HG02938 (cell line): ENCODE measurements around the gene TEAD1.

Experiments
- ATAC-seq: cut with Tn5 transposase; IDR thresholded peaks from one replicate; pipeline ENCODE4 v1.9.1; 2021; ENCODE audit warnings: mild to moderate bottlenecking, moderate library complexity; ENCODE audit not compliant: unreplicated experiment

The TEAD1 gene

GRCh38 chr11:12925520-12925919 lies 251.3 kb downstream of the TEAD1 start:
- ATAC-seq = no peak

- ATAC-seq = no peak
Measured at GRCh38 chr11:12927221-12927620, 253.0 kb downstream of the TEAD1 start.

GRCh38 chr11:12927886-12928285 lies 253.7 kb downstream of the TEAD1 start:
- no peak for ATAC-seq

- ATAC-seq = no peak
Measured at GRCh38 chr11:12930850-12931249, 256.6 kb downstream of the TEAD1 start.

- ATAC-seq = no peak
Measured at GRCh38 chr11:12932485-12932884, 258.3 kb downstream of the TEAD1 start.

GRCh38 chr11:12936200-12936599 lies 262.0 kb downstream of the TEAD1 start:
- no peak for ATAC-seq

- ATAC-seq = no peak
Measured at GRCh38 chr11:12938590-12939247, 264.5 kb downstream of the TEAD1 start.

GRCh38 chr11:12941671-12942070 lies 267.4 kb downstream of the TEAD1 start:
- ATAC-seq = no peak

- ATAC-seq = no peak
Measured at GRCh38 chr11:12942157-12942556, 267.9 kb downstream of the TEAD1 start.

GRCh38 chr11:12943311-12943710 lies 269.1 kb downstream of the TEAD1 start:
- no peak for ATAC-seq

GRCh38 chr11:12944889-12945288 lies 270.7 kb downstream of the TEAD1 start:
- ATAC-seq = no peak

- ATAC-seq = no peak
Measured at GRCh38 chr11:12949453-12949852, 275.2 kb downstream of the TEAD1 start.

- ATAC-seq = no peak
Measured at GRCh38 chr11:12950670-12951069, 276.4 kb downstream of the TEAD1 start.

- ATAC-seq = no peak
Measured at GRCh38 chr11:12951376-12951775, 277.2 kb downstream of the TEAD1 start.

GRCh38 chr11:12952094-12952493 lies 277.9 kb downstream of the TEAD1 start:
- ATAC-seq = no peak

GRCh38 chr11:12958986-12959385 lies 284.8 kb downstream of the TEAD1 start:
- no peak for ATAC-seq

- no peak for ATAC-seq
Measured at GRCh38 chr11:12961615-12962014, 287.4 kb downstream of the TEAD1 start.

GRCh38 chr11:12962306-12962705 lies 288.1 kb downstream of the TEAD1 start:
- ATAC-seq = no peak

- ATAC-seq = no peak
Measured at GRCh38 chr11:12963051-12963450, 288.8 kb downstream of the TEAD1 start.

GRCh38 chr11:12963792-12964536 lies 289.7 kb downstream of the TEAD1 start:
- ATAC-seq = peak; percentile 85

GRCh38 chr11:12964650-12965049 lies 290.4 kb downstream of the TEAD1 start:
- ATAC-seq = no peak

GRCh38 chr11:12966002-12966401 lies 291.8 kb downstream of the TEAD1 start:
- no peak for ATAC-seq

- no peak for ATAC-seq
Measured at GRCh38 chr11:12968101-12968500, 293.9 kb downstream of the TEAD1 start.
